Measurements from ENCODE around the gene NDEL1. TPM values are rescaled to one million over a fixed set of nuclear protein-coding genes. Genes with fewer than 3 reads are reported as not detected.

The NDEL1 gene
- total RNA-seq, 1 experiment from 2014 or later = 39.2 TPM

GRCh38 chr17:8494506-8495111 is 58.9 kb downstream of the NDEL1 start:
- H3K4me1 ChIP-seq (ENCODE audit: control insufficient read depth in 1 of 2, insufficient read depth in 2 of 2, low read length in 2 of 2) = no peaks in the 10 kb centered on the region
- H2AFZ ChIP-seq (ENCODE audit: low read depth, low read length, poor library complexity, severe bottlenecking) = no peak overlapping the region
- no peaks in the 10 kb centered on the region for H3K9me3 ChIP-seq (ENCODE audit: control insufficient read depth in 1 of 2, insufficient read depth in 1 of 2, low read depth in 1 of 2, low read length in 2 of 2)
- no TSS peak for BruUV-seq (replicated peaks)
- H3K4me3 ChIP-seq (replicated peaks in 1 of 2; ENCODE audit: low read depth in 1 of 2, low read length in 2 of 2) = no peak overlapping the region
- TF ChIP-seq EZH2phosphoT487 (IDR thresholded peaks at IDR 0.05; ENCODE audit: borderline replicate concordance) (no peak), YY1 (IDR thresholded peaks at IDR 0.05; ENCODE audit: extremely low read depth, insufficient replicate concordance, low read depth, low read length) (no peak), CBX3 (IDR thresholded peaks at IDR 0.05; ENCODE audit: low read depth) (no peak), POLR2AphosphoS5 (IDR thresholded peaks at IDR 0.05; ENCODE audit: low read depth, low read length) (no peak), ZBTB33 (IDR thresholded peaks at IDR 0.05; ENCODE audit: extremely low read depth, insufficient replicate concordance, low read length) (no peak), POLR2A (IDR thresholded peaks at IDR 0.05; ENCODE audit: borderline replicate concordance, extremely low read depth, insufficient read depth, insufficient read length) (no peak), EGR1 (IDR thresholded peaks at IDR 0.05; ENCODE audit: low read depth) (no peak), CTCF (IDR thresholded peaks at IDR 0.05 in 2 of 3, conservative IDR thresholded peaks at IDR 0.05 in 1 of 3; ENCODE audit: borderline replicate concordance in 1 of 3, insufficient read depth in 1 of 3, low read depth in 2 of 3, low read length in 2 of 3) (no peak), ZFX (IDR thresholded peaks at IDR 0.05) (no peak), EZH2 (IDR thresholded peaks at IDR 0.05) (no peak), ELF1 (IDR thresholded peaks at IDR 0.05; ENCODE audit: borderline replicate concordance, low read depth) (no peak), ZNF274 (IDR thresholded peaks at IDR 0.05; ENCODE audit: low read depth, low read length) (no peak)
- no peaks in the 10 kb centered on the region for H3K27me3 ChIP-seq (ENCODE audit: insufficient read depth, low read length)
- no peak overlapping the region for H3K9ac ChIP-seq (ENCODE audit: low read length)
- intact Hi-C loops (cut with micrococcal nuclease) = no loop called here
- H3K4me2 ChIP-seq (ENCODE audit: low read length) = no peak overlapping the region
- H3K27ac ChIP-seq (ENCODE audit: low read depth, low read length) = no peak overlapping the region
- ChIA-PET RAD21 (ENCODE audit: low non-redundant PET in 1 of 2, low total read pairs in 2 of 2, uncharacterized antibody in 2 of 2, unreplicated experiment in 2 of 2) (no interaction called here), CTCF (interaction anchor here (1.0 to 1.2 kb wide), 2 partner anchors 8 to 291 kb away, joined by 3 to 5 read pairs; no protein-coding TSS in a partner anchor), POLR2A (no interaction called here)
- peaks cover 8 to 13% of the 10 kb centered on the region in 2 experiments; a peak in 3 of 4 replicates for H3K36me3 ChIP-seq (ENCODE audit: control insufficient read depth in 1 of 2, insufficient read depth in 2 of 2, low read length in 2 of 2)
- no peaks in the 10 kb centered on the region for H4K20me1 ChIP-seq (ENCODE audit: insufficient read depth)
- H3K9me2 ChIP-seq (ENCODE audit: insufficient read depth) = no peaks in the 10 kb centered on the region
- ATAC-seq (no peak), DNase-seq (ENCODE audit: low read depth, low spot score) (no peak)
- H3K79me2 ChIP-seq (ENCODE audit: insufficient read depth, low read length) = no peaks in the 10 kb centered on the region

Measured in HCT116 (cell line).